Skeletal muscle satellite cell (primary cell): ENCODE results near the gene HAUS2.
"Not testable (repeated sequence)": the region's sequence is repeated elsewhere in the genome, so short reads cannot be mapped to it uniquely, and the experiment has no call there.

ENCODE experiments used
- H3K27me3 ChIP-seq: 2 replicates; pipeline ENCODE4 v1.7.0; 2013; ENCODE audit warnings: low read length; ENCODE audit not compliant: control insufficient read depth, insufficient read depth
- H3K36me3 ChIP-seq: 2 replicates; pipeline ENCODE4 v1.7.0; 2013; ENCODE audit warnings: mild to moderate bottlenecking, control low read depth, low read length; ENCODE audit not compliant: insufficient read depth
- H3K4me1 ChIP-seq: 2 replicates; pipeline ENCODE4 v1.7.0; 2013; ENCODE audit warnings: low read length; ENCODE audit not compliant: control insufficient read depth, insufficient read depth
- H3K4me2 ChIP-seq: 2 replicates; pipeline ENCODE4 v1.7.0; 2013; ENCODE audit warnings: mild to moderate bottlenecking, low read length
- H3K4me3 ChIP-seq: 2 replicates; pipeline ENCODE4 v1.7.0; 2013; ENCODE audit warnings: low read length
- H3K9ac ChIP-seq: 2 replicates; pipeline ENCODE4 v1.7.0; 2013; ENCODE audit warnings: mild to moderate bottlenecking, low read depth, low read length, moderate library complexity
- H3K9me3 ChIP-seq: replicated peaks from 2 replicates; pipeline ENCODE4 v1.7.0; 2013; ENCODE audit warnings: mild to moderate bottlenecking, control low read depth, low read length

The HAUS2 gene

GRCh38 chr15:42533246-42533645 lies 15.4 kb upstream of the HAUS2 start:
- Histone ChIP-seq H3K4me1 (no peaks in the 10 kb centered on the region), H3K4me3 (no peak overlapping the region), H3K27me3 (no peaks in the 10 kb centered on the region), H3K9ac (no peak overlapping the region), H3K4me2 (no peak overlapping the region), H3K36me3 (peaks cover 36% of the 10 kb centered on the region), H3K9me3 (no peaks in the 10 kb centered on the region)

DNA sequence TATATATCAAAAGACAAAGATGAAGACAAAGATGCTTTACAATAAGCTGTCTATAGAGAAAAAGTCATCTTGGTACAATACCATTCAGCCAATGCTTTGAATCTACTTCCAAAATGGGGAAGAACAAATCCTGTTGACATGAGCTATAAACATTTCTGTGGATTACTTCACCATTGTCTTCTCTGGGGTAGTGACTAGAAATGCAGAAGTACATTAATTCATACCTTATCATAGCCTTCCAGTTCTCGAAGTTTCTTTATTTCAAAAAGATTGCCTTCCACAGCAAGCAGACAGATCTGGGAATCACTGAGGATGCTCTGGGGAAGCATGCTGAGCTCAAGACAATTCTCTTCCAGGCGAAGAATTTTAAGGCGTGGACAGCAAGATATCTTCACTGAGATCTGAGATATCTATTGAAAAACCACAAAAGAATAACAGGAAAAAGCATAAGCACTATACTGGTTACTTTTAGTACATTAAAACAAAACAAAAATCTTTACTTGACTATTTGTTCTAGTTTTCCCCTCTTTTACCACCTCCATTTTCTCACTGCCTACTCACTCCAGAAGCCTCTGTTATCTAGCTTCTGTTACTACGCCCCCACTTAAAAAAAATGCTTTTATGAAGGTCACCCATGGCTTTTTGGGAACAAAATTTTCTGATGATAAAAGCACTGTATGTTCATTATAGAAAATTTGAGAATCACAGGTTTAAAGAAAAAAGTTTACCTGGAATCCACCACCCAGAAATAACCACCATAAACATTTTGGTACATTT lies 3.6 kb upstream of the HAUS2 start:
- Histone ChIP-seq H3K27me3 (no peaks in the 10 kb centered on the region), H3K9me3 (no peaks in the 10 kb centered on the region), H3K36me3 (peaks cover 23% of the 10 kb centered on the region), H3K4me1 (peaks cover 22% of the 10 kb centered on the region), H3K4me3 (no peak overlapping the region), H3K9ac (no peak overlapping the region), H3K4me2 (no peak overlapping the region)

DNA sequence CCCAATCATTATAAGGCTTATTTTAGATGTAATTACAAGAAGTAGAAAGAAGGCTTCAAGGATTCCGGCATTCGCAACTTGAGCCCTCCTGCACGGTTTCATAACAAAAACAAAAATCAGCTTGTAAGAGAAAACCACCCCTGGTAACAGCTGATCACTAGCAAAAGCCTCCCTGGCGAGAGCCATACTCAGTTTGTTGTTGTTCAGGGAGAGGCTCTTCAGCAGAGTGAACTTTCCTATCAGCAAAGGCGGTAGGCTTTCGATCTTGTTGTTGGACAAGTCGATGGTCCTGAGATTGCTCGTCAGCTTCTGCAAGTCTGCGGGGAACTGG lies 755 bp upstream of the HAUS2 start:
- peaks cover 23% of the 10 kb centered on the region for H3K36me3 ChIP-seq
- H3K4me2 ChIP-seq, result peak overlapping the region; percentile 85
- peak overlapping the region; percentile 99 for H3K4me3 ChIP-seq
- no peaks in the 10 kb centered on the region for H3K27me3 ChIP-seq
- no peaks in the 10 kb centered on the region for H3K9me3 ChIP-seq
- peak overlapping the region; percentile 96 for H3K9ac ChIP-seq
- H3K4me1 ChIP-seq, result peaks cover 22% of the 10 kb centered on the region

DNA sequence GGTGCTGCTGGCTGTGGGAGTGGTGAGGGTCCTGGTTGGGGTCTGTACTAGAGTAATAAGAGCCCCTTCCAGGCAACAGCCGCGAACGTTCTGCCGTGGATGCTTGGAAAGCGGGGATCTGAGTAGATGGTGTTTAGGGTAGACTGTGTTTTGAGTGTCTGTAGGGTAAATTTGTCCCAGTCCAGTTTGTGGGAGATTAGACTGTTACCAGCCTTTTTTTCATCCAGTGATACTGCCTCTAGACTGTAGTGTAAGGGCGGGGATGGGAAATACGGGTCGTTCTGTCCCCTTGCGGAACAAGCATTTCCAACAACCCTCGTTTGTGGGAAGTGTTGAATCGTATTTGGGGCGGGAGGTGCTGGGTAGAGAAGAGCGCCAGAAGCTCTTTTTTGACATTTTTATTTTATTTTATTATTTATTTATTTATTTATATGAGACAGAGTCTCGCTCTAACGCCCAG lies 424 bp downstream of the HAUS2 start:
- peaks cover 14% of the 10 kb centered on the region for H3K36me3 ChIP-seq
- H3K4me2 ChIP-seq, result peak overlapping the region; percentile 85
- H3K4me3 ChIP-seq, result peak overlapping the region; percentile 99
- H3K9me3 ChIP-seq, result no peaks in the 10 kb centered on the region
- H3K27me3 ChIP-seq, result no peaks in the 10 kb centered on the region
- peak overlapping the region; percentile 96 for H3K9ac ChIP-seq
- H3K4me1 ChIP-seq, result peaks cover 22% of the 10 kb centered on the region

- H3K9ac ChIP-seq, result peak overlapping the region; percentile 96
- H3K4me2 ChIP-seq, result peak overlapping the region; percentile 85
- peaks cover 9% of the 10 kb centered on the region for H3K36me3 ChIP-seq
- H3K27me3 ChIP-seq, result no peaks in the 10 kb centered on the region
- H3K4me3 ChIP-seq, result peak overlapping the region; percentile 64
- H3K4me1 ChIP-seq, result peaks cover 22% of the 10 kb centered on the region
- no peaks in the 10 kb centered on the region for H3K9me3 ChIP-seq
These were observed 1.2 kb downstream of the HAUS2 start for GRCh38 chr15:42549741-42550392.

GRCh38 chr15:42553554-42553953 lies 4.9 kb downstream of the HAUS2 start:
- Histone ChIP-seq H3K4me3 (no peak overlapping the region), H3K27me3 (no peaks in the 10 kb centered on the region), H3K36me3 (peaks cover under 1% of the 10 kb centered on the region), H3K4me2 (no peak overlapping the region), H3K9ac (no peak overlapping the region), H3K4me1 (peaks cover 5% of the 10 kb centered on the region), H3K9me3 (no peaks in the 10 kb centered on the region)

GRCh38 chr15:42556550-42557207 lies 8.0 kb downstream of the HAUS2 start:
- H3K4me1 ChIP-seq, H3K9ac ChIP-seq, H3K9me3 ChIP-seq, H3K4me2 ChIP-seq, H3K4me3 ChIP-seq, H3K27me3 ChIP-seq: not testable (repeated sequence)
- peaks cover 15% of the 10 kb centered on the region for H3K36me3 ChIP-seq

DNA sequence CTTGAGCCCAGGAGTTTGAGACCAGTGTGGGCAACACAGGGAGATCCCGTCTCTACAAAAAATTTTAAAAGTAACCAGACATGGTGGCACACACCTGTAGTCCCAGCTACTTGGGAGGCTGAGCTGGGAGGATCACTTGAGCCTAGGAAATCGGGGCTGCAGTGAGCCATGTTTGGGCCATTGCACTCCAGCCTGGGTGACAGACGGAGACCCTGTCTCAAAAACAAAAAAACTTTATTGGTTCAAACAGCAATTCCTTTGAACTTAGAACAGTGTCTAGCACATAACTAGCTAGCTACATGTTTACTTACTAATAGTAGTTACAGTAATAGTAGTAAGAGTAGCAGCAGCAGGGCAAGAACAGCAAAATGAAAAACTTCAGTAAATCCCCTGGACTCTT lies 10.1 kb downstream of the HAUS2 start:
- Histone ChIP-seq H3K36me3 (peaks cover 26% of the 10 kb centered on the region), H3K9ac (no peak overlapping the region), H3K4me2 (no peak overlapping the region), H3K9me3 (no peaks in the 10 kb centered on the region), H3K27me3 (no peaks in the 10 kb centered on the region), H3K4me1 (no peaks in the 10 kb centered on the region), H3K4me3 (no peak overlapping the region)

DNA sequence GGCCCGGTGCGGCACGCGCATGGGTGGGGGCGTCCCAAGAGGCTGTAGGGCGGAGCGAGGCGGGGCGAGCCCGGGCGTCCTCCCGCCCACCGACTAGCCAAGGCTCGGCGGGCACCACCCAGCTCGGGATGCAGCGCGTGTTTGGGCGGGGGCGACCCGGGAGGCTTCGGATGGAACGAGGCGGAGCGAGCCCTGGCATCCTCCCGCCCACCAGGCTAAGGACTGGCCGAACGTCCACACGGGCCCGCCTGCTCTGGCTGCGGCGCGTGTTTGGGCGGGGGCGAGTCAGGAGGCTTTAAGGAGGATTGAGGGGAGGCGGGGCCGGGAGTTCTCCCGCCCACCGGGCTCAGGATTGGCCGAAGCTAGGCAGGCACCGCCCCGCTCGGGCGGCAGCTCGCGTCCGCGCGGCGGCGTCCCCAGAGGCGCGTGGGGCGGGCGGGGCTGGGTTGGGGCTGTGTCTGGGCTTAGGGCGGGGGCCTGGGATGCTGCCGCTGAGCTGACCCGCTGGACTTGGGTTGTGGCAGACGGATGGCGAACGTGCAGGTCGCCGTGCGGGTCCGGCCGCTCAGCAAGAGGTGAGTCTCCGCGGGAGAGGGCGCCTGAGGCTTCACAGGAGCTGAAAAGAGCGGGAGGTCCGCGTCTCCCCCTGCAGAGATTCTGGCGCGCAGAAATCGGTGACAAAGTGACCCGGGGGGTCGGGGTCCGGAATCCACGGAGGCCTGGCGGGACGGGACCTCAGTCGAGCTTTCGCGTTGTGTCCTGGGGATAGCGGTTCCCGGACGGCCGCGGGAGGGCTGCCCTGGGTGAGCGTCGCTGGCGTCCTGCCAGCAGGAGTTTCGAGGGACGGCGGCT lies 26.8 kb downstream of the HAUS2 start, which contains the start of gene STARD9:
Gene STARD9, plus strand, starts transcription at position 419 of the 852 bp plus-strand sequence. Its CDS starts 110 bp downstream, at position 529.
- H3K9ac ChIP-seq, result peak within 1 kb of the TSS; percentile 85

GRCh38 chr15:42576040-42576594 lies 27.5 kb downstream of the HAUS2 start:
- H3K27me3 ChIP-seq, result peaks cover 5% of the 10 kb centered on the region
- H3K4me1 ChIP-seq, result peaks cover 29% of the 10 kb centered on the region
- H3K4me3 ChIP-seq, result peak overlapping the region; percentile 89
- H3K9ac ChIP-seq, result peak overlapping the region; percentile 85
- peak overlapping the region; percentile 94 for H3K4me2 ChIP-seq
- no peaks in the 10 kb centered on the region for H3K9me3 ChIP-seq
- H3K36me3 ChIP-seq, result no peaks in the 10 kb centered on the region

More for the DNA sequence above, 26.8 kb downstream of the HAUS2 start, which contains the start of gene STARD9:
- H3K36me3 ChIP-seq, result no peaks in the 10 kb centered on the region
- no peaks in the 10 kb centered on the region for H3K9me3 ChIP-seq
- peaks cover 29% of the 10 kb centered on the region for H3K4me1 ChIP-seq
- peaks cover 5% of the 10 kb centered on the region for H3K27me3 ChIP-seq
- H3K4me3 ChIP-seq, result peak within 1 kb of the TSS; percentile 89
- H3K4me2 ChIP-seq, result peak within 1 kb of the TSS; percentile 94
